ENCODE data around the gene CDK19.

The CDK19 gene

GRCh38 chr6:110710115-110710514 lies 105.2 kb downstream of the CDK19 start:
- H3K4me1 ChIP-seq (ENCODE audit: low read length): no peaks in the 10 kb centered on the region
- H3K27ac ChIP-seq (ENCODE audit: low read length): no peak overlapping the region
- no peaks in the 10 kb centered on the region for H3K9me2 ChIP-seq (replicated peaks; ENCODE audit: insufficient read depth, low read length)
- no peak overlapping the region for H3K9ac ChIP-seq (ENCODE audit: low read length)
- no peaks in the 10 kb centered on the region for H3K36me3 ChIP-seq (replicated peaks; ENCODE audit: insufficient read depth, low read length)
- no peaks in the 10 kb centered on the region for H3F3A ChIP-seq (ENCODE audit: insufficient read depth, low read length)
- H3K79me2 ChIP-seq (ENCODE audit: low read length): no peaks in the 10 kb centered on the region
- no peaks in the 10 kb centered on the region for H4K20me1 ChIP-seq (ENCODE audit: insufficient read depth, low read length)
- no peak overlapping the region for H3K4me2 ChIP-seq (ENCODE audit: low read depth, low read length)
- no peak overlapping the region for H3K4me3 ChIP-seq (ENCODE audit: low read length)
- no peak for DNase-seq
- no peaks in the 10 kb centered on the region for H3K27me3 ChIP-seq (replicated peaks; ENCODE audit: insufficient read depth, low read length)
- H3K9me3 ChIP-seq (replicated peaks; ENCODE audit: insufficient read depth, low read length): no peaks in the 10 kb centered on the region
- no peak overlapping the region for H2AFZ ChIP-seq (ENCODE audit: low read length)
- TF ChIP-seq EZH2phosphoT487 (IDR thresholded peaks at IDR 0.05; ENCODE audit: low read length) (no peak), CTCF (IDR thresholded peaks at IDR 0.05; ENCODE audit: low read length) (no peak), EZH2 (optimal IDR thresholded peaks at IDR 0.05; ENCODE audit: low read depth, low read length) (no peak)

GRCh38 chr6:110708295-110708950 lies 106.8 kb downstream of the CDK19 start:
- no peaks in the 10 kb centered on the region for H3K4me1 ChIP-seq (ENCODE audit: low read length)
- no peak overlapping the region for H3K9ac ChIP-seq (ENCODE audit: low read length)
- H3K27ac ChIP-seq (ENCODE audit: low read length): no peak overlapping the region
- TF ChIP-seq EZH2phosphoT487 (IDR thresholded peaks at IDR 0.05; ENCODE audit: low read length): no peak
- TF ChIP-seq EZH2 (optimal IDR thresholded peaks at IDR 0.05; ENCODE audit: low read depth, low read length): no peak
- no peak for TF ChIP-seq CTCF (IDR thresholded peaks at IDR 0.05; ENCODE audit: low read length)
- H3K4me2 ChIP-seq (ENCODE audit: low read depth, low read length): no peak overlapping the region
- H3K27me3 ChIP-seq (replicated peaks; ENCODE audit: insufficient read depth, low read length): no peaks in the 10 kb centered on the region
- no peaks in the 10 kb centered on the region for H3K9me3 ChIP-seq (replicated peaks; ENCODE audit: insufficient read depth, low read length)
- no peaks in the 10 kb centered on the region for H3K36me3 ChIP-seq (replicated peaks; ENCODE audit: insufficient read depth, low read length)
- H3K9me2 ChIP-seq (replicated peaks; ENCODE audit: insufficient read depth, low read length): no peaks in the 10 kb centered on the region
- H3K4me3 ChIP-seq (ENCODE audit: low read length): no peak overlapping the region
- no peaks in the 10 kb centered on the region for H3K79me2 ChIP-seq (ENCODE audit: low read length)
- no peaks in the 10 kb centered on the region for H3F3A ChIP-seq (ENCODE audit: insufficient read depth, low read length)
- no peak overlapping the region for H2AFZ ChIP-seq (ENCODE audit: low read length)
- H4K20me1 ChIP-seq (ENCODE audit: insufficient read depth, low read length): no peaks in the 10 kb centered on the region
- DNase-seq: no peak

- Histone ChIP-seq H2AFZ (ENCODE audit: low read length) (no peak overlapping the region), H3K9ac (ENCODE audit: low read length) (no peak overlapping the region), H3K36me3 (replicated peaks; ENCODE audit: insufficient read depth, low read length) (no peaks in the 10 kb centered on the region), H3K4me1 (ENCODE audit: low read length) (no peaks in the 10 kb centered on the region), H4K20me1 (ENCODE audit: insufficient read depth, low read length) (no peaks in the 10 kb centered on the region), H3K4me2 (ENCODE audit: low read depth, low read length) (no peak overlapping the region), H3K9me2 (replicated peaks; ENCODE audit: insufficient read depth, low read length) (no peaks in the 10 kb centered on the region), H3K79me2 (ENCODE audit: low read length) (no peaks in the 10 kb centered on the region), H3K27me3 (replicated peaks; ENCODE audit: insufficient read depth, low read length) (no peaks in the 10 kb centered on the region), H3F3A (ENCODE audit: insufficient read depth, low read length) (no peaks in the 10 kb centered on the region), H3K4me3 (ENCODE audit: low read length) (no peak overlapping the region), H3K9me3 (replicated peaks; ENCODE audit: insufficient read depth, low read length) (no peaks in the 10 kb centered on the region), H3K27ac (ENCODE audit: low read length) (no peak overlapping the region)
- DNase-seq: no peak
- TF ChIP-seq EZH2phosphoT487 (IDR thresholded peaks at IDR 0.05; ENCODE audit: low read length): no peak
- TF ChIP-seq EZH2 (optimal IDR thresholded peaks at IDR 0.05; ENCODE audit: low read depth, low read length): no peak
- no peak for TF ChIP-seq CTCF (IDR thresholded peaks at IDR 0.05; ENCODE audit: low read length)
Observed at GRCh38 chr6:110705543-110705942, 109.7 kb downstream of the CDK19 start.

Data from MM.1S (cell line).